H1 (cell line): ENCODE measurements around the gene NEUROD6. TPM values are rescaled to one million over a fixed set of nuclear protein-coding genes. Genes with fewer than 3 reads are reported as not detected.

ENCODE experiments used
- CTCF ChIA-PET: fragments of 300-600 bp; sonication (Branson Sonifier 250); formaldehyde crosslinking; loops from one replicate; lab custom pipeline; 2021; ENCODE audit not compliant: partially characterized antibody; lab: Charles Lee
- POLR2A ChIA-PET: fragments of 300-600 bp; sonication (Branson Sonifier 250); formaldehyde crosslinking; loops from one replicate; lab custom pipeline; 2021; ENCODE audit warnings: inconsistent platforms; ENCODE audit not compliant: partially characterized antibody; lab: Charles Lee
- DNase-seq, 2 experiments: peaks; one replicate each; pipeline versions ENCODE4 v3.0.0 to v3.0.0-alpha.2; 2010 to 2022; ENCODE audit warnings: low spot score in 2 of 2, low read depth in 1 of 2, mixed read lengths in 1 of 2
- FAIRE-seq: peaks from 2 replicates; lab custom pipeline; 2011; peaks lifted over from hg19 to GRCh38; lab: Jason Lieb, UNC
- H2AFZ ChIP-seq: 2 replicates; pipeline ENCODE4 v1.8.1; 2012; ENCODE audit warnings: low read length, inconsistent platforms
- H2AK5ac ChIP-seq: 2 replicates; pipeline ENCODE4 v1.6.1; 2013; ENCODE audit warnings: low read depth, low read length
- H2BK120ac ChIP-seq: replicated peaks from 2 replicates; pipeline ENCODE3; 2013; ENCODE audit warnings: low read depth, low read length, inconsistent platforms
- H2BK12ac ChIP-seq: 2 replicates; pipeline ENCODE4 v1.6.1; 2013; ENCODE audit warnings: low read depth, low read length
- H2BK15ac ChIP-seq: 2 replicates; pipeline ENCODE4 v1.6.1; 2013; ENCODE audit warnings: low read length
- H2BK20ac ChIP-seq: 2 replicates; pipeline ENCODE4 v1.6.1; 2013; ENCODE audit warnings: low read length
- H2BK5ac ChIP-seq: 2 replicates; pipeline ENCODE4 v1.6.1; 2013; ENCODE audit warnings: low read depth, low read length
- H3K14ac ChIP-seq: 2 replicates; pipeline ENCODE4 v1.6.1; 2013; ENCODE audit warnings: inconsistent platforms; ENCODE audit not compliant: insufficient read length
- H3K18ac ChIP-seq: 2 replicates; pipeline ENCODE4 v1.6.1; 2013; ENCODE audit warnings: low read length; ENCODE audit errors: extremely low read depth
- H3K23ac ChIP-seq: 2 replicates; pipeline ENCODE4 v1.6.1; 2013; ENCODE audit warnings: inconsistent platforms; ENCODE audit not compliant: insufficient read length
- H3K23me2 ChIP-seq: 2 replicates; pipeline ENCODE4 v1.6.1; 2013; ENCODE audit warnings: low read depth, low read length
- H3K27ac ChIP-seq: 2 replicates; pipeline ENCODE4 v1.6.1; 2011; ENCODE audit warnings: low read depth, low read length, inconsistent platforms
- H3K27me3 ChIP-seq, 4 experiments: replicated peaks in 1 of 4; 1 replicate in 1 of 4; 2 replicates in 3 of 4; pipeline versions ENCODE4 v1.6.1 to v1.8.1; 2011 to 2013; ENCODE audit warnings: low read length in 3 of 4, mild to moderate bottlenecking in 3 of 4, inconsistent platforms in 2 of 4, mixed read lengths in 2 of 4, moderate library complexity in 1 of 4; ENCODE audit not compliant: control insufficient read depth in 3 of 4, insufficient read depth in 3 of 4; ENCODE audit errors: extremely low read depth in 1 of 4
- H3K36me3 ChIP-seq, 4 experiments: 2 replicates each; pipeline versions ENCODE4 v1.6.1 to v1.8.1; 2011 to 2013; ENCODE audit warnings: mild to moderate bottlenecking in 4 of 4, low read length in 3 of 4, moderate library complexity in 2 of 4, control low read depth in 1 of 4, inconsistent platforms in 1 of 4; ENCODE audit not compliant: insufficient read depth in 4 of 4, control insufficient read depth in 2 of 4
- H3K4ac ChIP-seq: replicated peaks from 2 replicates; pipeline ENCODE3; 2013; ENCODE audit warnings: low read length, low read depth, mixed read lengths, inconsistent platforms; ENCODE audit not compliant: insufficient read length
- H3K4me1 ChIP-seq, 4 experiments: replicated peaks in 1 of 4; 1 replicate in 1 of 4; 2 replicates in 3 of 4; pipeline versions ENCODE4 v1.6.1 to v1.8.1; 2011 to 2013; ENCODE audit warnings: low read length in 3 of 4, inconsistent platforms in 2 of 4, mixed read lengths in 1 of 4; ENCODE audit not compliant: insufficient read depth in 4 of 4, control insufficient read depth in 3 of 4
- H3K4me2 ChIP-seq, 2 experiments: 2 replicates each; pipeline versions ENCODE4 v1.6.1 to v1.8.1; 2011 to 2013; ENCODE audit warnings: low read depth in 2 of 2, low read length in 2 of 2, control low read depth in 1 of 2, inconsistent platforms in 1 of 2, mild to moderate bottlenecking in 1 of 2; ENCODE audit not compliant: insufficient read depth in 1 of 2
- H3K4me3 ChIP-seq, 4 experiments: fragments of 200-600, 300-600 bp in 1 of 4; sonication (generic), shearing (Covaris generic), sonication (Bioruptor Twin) in 1 of 4; 2 replicates each; pipeline versions ENCODE4 v1.5.1 to v1.8.1; 2011 to 2016; ENCODE audit warnings: low read length in 4 of 4, low read depth in 3 of 4, control low read depth in 2 of 4, inconsistent platforms in 2 of 4, mild to moderate bottlenecking in 2 of 4, mixed read lengths in 1 of 4, moderate library complexity in 1 of 4; ENCODE audit not compliant: insufficient read depth in 2 of 4; ENCODE audit errors: extremely low read depth in 1 of 4
- H3K56ac ChIP-seq: replicated peaks from 2 replicates; pipeline ENCODE3; 2013; ENCODE audit warnings: low read depth, mild to moderate bottlenecking, mixed read lengths, low read length, inconsistent platforms; ENCODE audit not compliant: insufficient read length
- H3K79me1 ChIP-seq: 2 replicates; pipeline ENCODE4 v1.6.1; 2013; ENCODE audit warnings: low read depth, low read length, control low read depth
- H3K79me2 ChIP-seq, 2 experiments: 2 replicates each; pipeline versions ENCODE4 v1.6.1 to v1.8.1; 2012 to 2013; ENCODE audit warnings: low read length in 2 of 2, mild to moderate bottlenecking in 2 of 2, inconsistent platforms in 1 of 2; ENCODE audit not compliant: insufficient read depth in 2 of 2, control insufficient read depth in 1 of 2
- H3K9ac ChIP-seq, 4 experiments: replicated peaks in 1 of 4; 1 replicate in 1 of 4; 2 replicates in 3 of 4; pipeline versions ENCODE4 v1.6.1 to v1.8.1; 2011 to 2013; ENCODE audit warnings: low read depth in 3 of 4, low read length in 3 of 4, control low read depth in 2 of 4, mild to moderate bottlenecking in 2 of 4, moderate library complexity in 2 of 4, inconsistent platforms in 1 of 4; ENCODE audit errors: extremely low read depth in 1 of 4
- H3K9me3 ChIP-seq, 2 experiments: 2 replicates each; pipeline versions ENCODE4 v1.6.1 to v1.8.1; 2012 to 2013; ENCODE audit warnings: mild to moderate bottlenecking in 2 of 2, moderate library complexity in 2 of 2, control low read depth in 1 of 2, inconsistent platforms in 1 of 2, low read depth in 1 of 2, low read length in 1 of 2, mixed read lengths in 1 of 2; ENCODE audit not compliant: insufficient read depth in 2 of 2
- H4K20me1 ChIP-seq, 2 experiments: replicated peaks in 1 of 2; 2 replicates each; pipeline versions ENCODE3 to v1.8.1; 2011 to 2013; ENCODE audit warnings: inconsistent platforms in 2 of 2, low read length in 2 of 2, mild to moderate bottlenecking in 1 of 2; ENCODE audit not compliant: insufficient read depth in 2 of 2, control insufficient read depth in 1 of 2
- H4K5ac ChIP-seq: 2 replicates; pipeline ENCODE4 v1.6.1; 2013; ENCODE audit warnings: low read length, low read depth, mixed read lengths, inconsistent platforms; ENCODE audit not compliant: insufficient read length
- H4K8ac ChIP-seq: 2 replicates; pipeline ENCODE4 v1.8.0; 2013; ENCODE audit warnings: mild to moderate bottlenecking, moderate library complexity, low read length, inconsistent platforms; ENCODE audit not compliant: insufficient read depth; ENCODE audit errors: extremely low read depth
- H4K91ac ChIP-seq: replicated peaks from 2 replicates; pipeline ENCODE3; 2013; ENCODE audit warnings: low read length, mixed read lengths, inconsistent platforms; ENCODE audit not compliant: insufficient read length
- BCL11A ChIP-seq, 2 experiments: IDR thresholded peaks; one replicate each; pipeline ENCODE4 v1.6.1; 2011; ENCODE audit warnings: low read depth in 2 of 2, low read length in 2 of 2, mild to moderate bottlenecking in 2 of 2
- BRCA1 ChIP-seq: IDR thresholded peaks from 2 replicates; pipeline ENCODE4 v1.6.1; 2012; ENCODE audit warnings: low read depth, low read length, improper control_type of control experiment
- CBX8 ChIP-seq: fragments of 300-800, 300-1000 bp; sonication (generic); IDR thresholded peaks from 2 replicates; pipeline ENCODE4 v1.7.1; 2016; ENCODE audit warnings: low read depth, low read length, borderline replicate concordance
- E2F6 ChIP-seq: IDR thresholded peaks from 2 replicates; pipeline ENCODE4 v1.6.1; 2012; ENCODE audit warnings: inconsistent platforms
- EZH2 ChIP-seq: fragments of 200-600 bp; sonication (generic); IDR thresholded peaks from 2 replicates; pipeline ENCODE4 v1.7.1; 2012; ENCODE audit warnings: low read depth, mild to moderate bottlenecking, moderate library complexity, low read length, inconsistent platforms; ENCODE audit not compliant: severe bottlenecking
- HDAC2 ChIP-seq, 2 experiments: fragments of 300-600 bp in 1 of 2; sonication (generic) in 1 of 2; IDR thresholded peaks; 2 replicates each; pipeline ENCODE4 v1.6.1; 2011 to 2012; ENCODE audit warnings: low read depth in 2 of 2, low read length in 2 of 2, mild to moderate bottlenecking in 2 of 2, moderate library complexity in 2 of 2, borderline replicate concordance in 1 of 2, inconsistent platforms in 1 of 2
- NANOG ChIP-seq: IDR thresholded peaks from 2 replicates; pipeline ENCODE4 v1.6.1; 2011; ENCODE audit warnings: low read length, low read depth, mild to moderate bottlenecking, inconsistent platforms; ENCODE audit not compliant: insufficient read depth, poor library complexity, severe bottlenecking
- RFX5 ChIP-seq: IDR thresholded peaks from 2 replicates; pipeline ENCODE4 v1.6.1; 2011; ENCODE audit warnings: low read depth, low read length, improper control_type of control experiment, borderline replicate concordance
- SIRT6 ChIP-seq: IDR thresholded peaks from one replicate; pipeline ENCODE4 v1.7.1; 2012; ENCODE audit warnings: low read length, inconsistent platforms
- SP1 ChIP-seq: IDR thresholded peaks from 2 replicates; pipeline ENCODE4 v1.6.1; 2011; ENCODE audit warnings: low read depth, low read length
- USF2 ChIP-seq: IDR thresholded peaks from 2 replicates; pipeline ENCODE4 v1.6.1; 2011; ENCODE audit warnings: low read length, improper control_type of control experiment
- ZNF274 ChIP-seq: IDR thresholded peaks from 2 replicates; pipeline ENCODE4 v1.7.0; 2012; ENCODE audit warnings: low read length, borderline replicate concordance; ENCODE audit errors: extremely low read depth
- WGBS, 2 experiments: shearing (Covaris generic) in 1 of 2; methylation state at CpG; one replicate each; pipeline versions ENCODE4 v1.1.6 to v1.1.7; 2013 to 2015; ENCODE audit warnings: low lambda C conversion rate in 2 of 2, mixed read lengths in 2 of 2, inconsistent platforms in 1 of 2, low coverage in 1 of 2, missing lambda C conversion rate in 1 of 2; ENCODE audit not compliant: insufficient replicate concordance in 2 of 2, insufficient coverage in 1 of 2, insufficient read length in 1 of 2; ENCODE audit errors: extremely low coverage in 1 of 2, missing lambda C conversion rate in 1 of 2; 5-methylcytosine and 5-hydroxymethylcytosine counted together
- polyA plus RNA-seq, 7 experiments: library from polyadenylated mRNA; depleted of rRNA in 3 of 7; stranded (reverse) in 5 of 7; unstranded in 2 of 7; fragments of >200 nt in 5 of 7; fragments of 200-250 nt in 2 of 7; gene quantifications; 1 replicate in 5 of 7; 2 replicates in 1 of 7; 4 replicates in 1 of 7; pipeline versions ENCODE4 v1.2.1 to v1.2.3, GENCODE V29; 2011 to 2013; ENCODE audit warnings: missing spikeins in 2 of 7, mixed read lengths in 2 of 7
- total RNA-seq: library from RNA; stranded (reverse); fragmentation: NEBNext Ultra II Directional; extraction: Animal tissue kit (Norgen Biotek cat#: 25700); gene quantifications from 2 replicates; pipeline ENCODE4 v1.2.1, GENCODE V29; 2021

The NEUROD6 gene
- total and polyA plus RNA-seq, 2 of the 8 experiments (the other 6 are each of a cell fraction or from before 2014, with no cell fraction given), result not detected

- POLR2A ChIA-PET, result no interaction called here
- Histone ChIP-seq H4K8ac (no peak overlapping the region), H3K14ac (no peak overlapping the region), H3K23me2 (no peaks in the 10 kb centered on the region; the same call in 1 of the 2 replicates), H2BK5ac (no peak overlapping the region), H3K18ac (no peak overlapping the region), H3K4ac (no peak overlapping the region), H3K56ac (no peak overlapping the region), H3K79me2 (no peaks in the 10 kb centered on the region), H4K5ac (no peak overlapping the region), H3K23ac (no peak overlapping the region), H2BK120ac (no peak overlapping the region), H3K27me3 (no peaks in the 10 kb centered on the region; a peak in 1 of 7 replicates), H2BK20ac (no peak overlapping the region), H2AK5ac (no peak overlapping the region), H3K4me3 (no peak overlapping the region), H3K4me1 (no peaks in the 10 kb centered on the region), H3K27ac (no peak overlapping the region), H2AFZ (no peak overlapping the region), H3K4me2 (no peak overlapping the region), H2BK12ac (no peak overlapping the region), H4K91ac (no peak overlapping the region), H3K9ac (no peak overlapping the region), H3K36me3 (no peaks in the 10 kb centered on the region), H4K20me1 (no peaks in the 10 kb centered on the region), H3K79me1 (no peaks in the 10 kb centered on the region), H3K9me3 (no peaks in the 10 kb centered on the region), H2BK15ac (no peak overlapping the region)
- DNase-seq, result no peak
- TF ChIP-seq CBX8 (no peak), RFX5 (no peak), SP1 (no peak), USF2 (no peak), E2F6 (no peak), NANOG (no peak), BCL11A (IDR thresholded peaks at IDR 0.05; ENCODE audit: low read depth in 2 of 2, low read length in 2 of 2) (no peak), BRCA1 (no peak), EZH2 (no peak), HDAC2 (IDR thresholded peaks at IDR 0.05; ENCODE audit: borderline replicate concordance in 1 of 2, low read depth in 2 of 2, low read length in 2 of 2) (no peak), SIRT6 (no peak), ZNF274 (no peak)
- CTCF ChIA-PET, result interaction anchor here (2.8 kb wide), 1 partner anchor 19 kb away, joined by 15 read pairs; no protein-coding TSS in a partner anchor
- 86% methylated on average over 2 of the region's 2 CpGs; no CpG with 5 or more reads in 1 of the 2 experiments for WGBS, 2 experiments
- no peak for FAIRE-seq
Measured at GRCh38 chr7:31316876-31317275, 23.6 kb downstream of the NEUROD6 start.
